Measurements from ENCODE around the gene NDUFA5. TPM values are rescaled to one million over a fixed set of nuclear protein-coding genes. Genes with fewer than 3 reads are reported as not detected.
"Not testable (repeated sequence)": the region's sequence is repeated elsewhere in the genome, so short reads cannot be mapped to it uniquely, and the experiment has no call there.

NDUFA5 gene
- total RNA-seq, 1 donor: 47.8 TPM

DNA sequence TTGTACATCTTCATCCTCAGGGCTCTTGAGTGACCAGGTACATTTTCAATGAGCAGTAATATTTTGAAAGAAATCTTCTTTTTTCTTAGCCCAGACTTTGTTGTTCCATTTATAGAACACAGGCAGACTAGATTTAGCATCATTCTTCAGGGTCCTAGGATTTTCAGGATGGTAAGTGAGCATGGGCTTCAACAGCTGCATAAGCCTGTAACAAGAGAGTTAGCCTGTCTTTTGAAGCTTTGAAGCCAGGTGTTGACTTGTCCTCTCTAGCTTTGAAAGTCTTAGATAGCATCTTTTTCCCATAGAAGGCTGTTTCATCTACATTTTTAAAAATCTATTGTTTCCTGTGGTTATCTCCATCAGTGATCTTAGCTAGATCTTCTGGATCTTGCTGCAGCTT is 4.5 kb upstream of the NDUFA5 start:
- H3K4me3 ChIP-seq (ENCODE audit: low read depth, low read length): no peak overlapping the region
- no peak for DNase-seq (ENCODE audit: low read depth)
- TF ChIP-seq, protein P1, sequence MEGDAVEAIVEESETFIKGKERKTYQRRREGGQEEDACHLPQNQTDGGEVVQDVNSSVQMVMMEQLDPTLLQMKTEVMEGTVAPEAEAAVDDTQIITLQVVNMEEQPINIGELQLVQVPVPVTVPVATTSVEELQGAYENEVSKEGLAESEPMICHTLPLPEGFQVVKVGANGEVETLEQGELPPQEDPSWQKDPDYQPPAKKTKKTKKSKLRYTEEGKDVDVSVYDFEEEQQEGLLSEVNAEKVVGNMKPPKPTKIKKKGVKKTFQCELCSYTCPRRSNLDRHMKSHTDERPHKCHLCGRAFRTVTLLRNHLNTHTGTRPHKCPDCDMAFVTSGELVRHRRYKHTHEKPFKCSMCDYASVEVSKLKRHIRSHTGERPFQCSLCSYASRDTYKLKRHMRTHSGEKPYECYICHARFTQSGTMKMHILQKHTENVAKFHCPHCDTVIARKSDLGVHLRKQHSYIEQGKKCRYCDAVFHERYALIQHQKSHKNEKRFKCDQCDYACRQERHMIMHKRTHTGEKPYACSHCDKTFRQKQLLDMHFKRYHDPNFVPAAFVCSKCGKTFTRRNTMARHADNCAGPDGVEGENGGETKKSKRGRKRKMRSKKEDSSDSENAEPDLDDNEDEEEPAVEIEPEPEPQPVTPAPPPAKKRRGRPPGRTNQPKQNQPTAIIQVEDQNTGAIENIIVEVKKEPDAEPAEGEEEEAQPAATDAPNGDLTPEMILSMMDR (IDR thresholded peaks at IDR 0.05; ENCODE audit: insufficient read depth, low read length): no peak

DNA sequence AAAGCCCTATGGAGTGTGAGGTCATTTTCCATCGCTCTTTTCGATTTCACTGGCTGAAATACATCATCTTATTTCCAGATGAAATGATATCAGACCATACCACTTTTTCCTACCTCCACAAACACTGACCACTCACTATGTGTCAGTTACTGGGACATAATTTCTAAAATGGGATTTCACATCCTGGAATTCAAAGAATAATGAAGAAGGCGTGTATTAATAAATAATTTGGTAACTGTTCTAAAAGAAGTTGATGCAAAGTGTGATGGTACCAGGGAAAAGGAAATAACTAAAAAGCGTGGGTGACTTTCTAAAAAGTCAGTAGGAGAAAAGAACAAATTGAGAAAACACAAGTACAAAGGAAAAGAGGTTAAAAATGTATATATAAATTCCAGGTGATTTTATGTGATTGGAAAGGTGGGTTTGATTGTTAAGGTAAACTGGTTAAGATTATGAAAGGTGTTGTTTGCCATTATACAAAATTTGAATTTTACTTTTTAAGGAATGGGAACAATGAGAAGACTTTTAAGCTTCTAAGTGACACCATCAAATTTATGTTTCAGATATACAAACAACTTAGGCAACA is 764 bp upstream of the NDUFA5 start:
- TF ChIP-seq, protein P1 (IDR thresholded peaks at IDR 0.05; ENCODE audit: insufficient read depth, low read length): no peak
- DNase-seq (ENCODE audit: low read depth): no peak

DNA sequence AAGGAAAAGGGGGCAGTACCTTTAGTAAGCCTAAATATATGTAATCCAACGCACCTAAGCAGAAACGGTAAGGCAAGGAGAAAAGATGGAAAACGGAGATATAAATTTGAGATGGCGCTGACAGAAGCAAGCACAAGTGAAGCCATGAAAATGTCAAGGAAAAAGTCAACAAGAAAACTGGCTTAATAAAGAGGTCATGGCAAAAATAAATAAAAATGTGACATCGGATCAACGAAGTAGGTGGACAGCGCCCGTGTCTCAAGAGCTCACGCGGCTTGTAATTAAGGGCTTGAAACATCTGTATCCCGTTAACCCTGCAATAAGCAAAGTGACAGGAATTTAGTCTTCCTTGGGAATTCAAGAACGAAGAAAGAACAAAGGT is 611 bp downstream of the NDUFA5 start:
- no peak for DNase-seq (ENCODE audit: low read depth)
- TF ChIP-seq, protein P1 (IDR thresholded peaks at IDR 0.05; ENCODE audit: insufficient read depth, low read length): no peak

More for the DNA sequence above, 764 bp upstream of the NDUFA5 start:
- peak overlapping the region; percentile 75 for H3K4me3 ChIP-seq (ENCODE audit: low read depth, low read length)

DNA sequence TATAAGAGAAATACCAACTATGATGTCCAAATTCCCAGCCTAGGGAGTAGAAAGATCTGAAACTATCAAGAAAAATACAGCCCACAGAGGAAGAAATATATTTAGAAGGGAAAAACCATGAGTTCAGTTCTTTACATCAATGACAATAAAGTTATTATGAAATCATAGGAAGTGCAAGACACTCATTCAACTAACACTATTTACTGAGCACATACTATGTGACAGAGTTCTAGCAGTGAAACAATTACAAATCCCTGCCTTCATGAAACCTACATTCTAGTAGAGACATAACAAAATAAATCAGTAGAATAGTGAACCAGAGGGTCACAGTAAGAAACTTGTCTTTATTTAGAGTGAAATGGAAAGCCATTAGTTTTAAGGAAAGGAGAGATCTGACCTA is 2.1 kb downstream of the NDUFA5 start:
- no peak for DNase-seq (ENCODE audit: low read depth)
- H3K4me3 ChIP-seq (ENCODE audit: low read depth, low read length): no peak overlapping the region
- TF ChIP-seq, protein P1 (IDR thresholded peaks at IDR 0.05; ENCODE audit: insufficient read depth, low read length): no peak

More for the DNA sequence above, 611 bp downstream of the NDUFA5 start:
- H3K4me3 ChIP-seq (ENCODE audit: low read depth, low read length): peak overlapping the region; percentile 75

DNA sequence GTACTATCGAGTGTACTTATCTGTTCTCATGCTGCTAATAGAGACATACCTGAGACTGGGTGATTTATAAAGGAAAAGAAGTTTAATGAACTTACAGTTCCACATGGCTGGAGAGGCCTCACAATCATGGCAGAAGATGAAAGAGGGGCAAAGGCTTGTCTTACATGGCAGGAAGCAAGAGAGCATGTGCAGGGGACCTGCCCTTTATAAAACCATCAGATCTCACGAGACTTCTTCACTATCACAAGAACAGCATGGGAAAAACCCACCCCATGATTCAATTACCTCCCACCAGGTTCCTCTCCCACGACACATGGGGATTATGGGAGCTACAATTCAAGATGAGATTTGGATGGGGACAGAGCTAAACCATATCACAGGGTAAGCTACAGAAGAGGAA is 4.5 kb downstream of the NDUFA5 start:
- DNase-seq (ENCODE audit: low read depth): no peak
- TF ChIP-seq, protein P1 (IDR thresholded peaks at IDR 0.05; ENCODE audit: insufficient read depth, low read length): no peak
- no peak overlapping the region for H3K4me3 ChIP-seq (ENCODE audit: low read depth, low read length)

DNA sequence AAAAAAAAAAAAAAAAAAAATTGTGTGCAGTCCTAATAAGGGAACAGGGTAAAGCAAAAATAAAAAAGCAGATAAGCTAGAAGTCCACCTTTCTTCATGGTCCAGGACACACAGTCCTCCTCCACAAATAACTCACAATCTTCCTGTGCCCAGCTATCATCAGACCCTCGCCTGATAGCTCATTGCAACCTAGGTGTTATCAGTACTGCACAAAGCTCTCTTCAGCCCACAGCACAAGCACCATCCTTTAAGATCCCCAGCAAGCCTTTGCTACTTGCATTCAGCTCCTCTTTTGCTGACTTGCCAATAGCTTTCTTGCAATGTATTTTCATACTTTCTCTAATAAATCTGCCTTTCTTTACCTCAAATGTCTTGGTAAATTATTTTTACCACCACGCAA is 5.0 kb downstream of the NDUFA5 start:
- H3K4me3 ChIP-seq (ENCODE audit: low read depth, low read length): no peak overlapping the region

DNA sequence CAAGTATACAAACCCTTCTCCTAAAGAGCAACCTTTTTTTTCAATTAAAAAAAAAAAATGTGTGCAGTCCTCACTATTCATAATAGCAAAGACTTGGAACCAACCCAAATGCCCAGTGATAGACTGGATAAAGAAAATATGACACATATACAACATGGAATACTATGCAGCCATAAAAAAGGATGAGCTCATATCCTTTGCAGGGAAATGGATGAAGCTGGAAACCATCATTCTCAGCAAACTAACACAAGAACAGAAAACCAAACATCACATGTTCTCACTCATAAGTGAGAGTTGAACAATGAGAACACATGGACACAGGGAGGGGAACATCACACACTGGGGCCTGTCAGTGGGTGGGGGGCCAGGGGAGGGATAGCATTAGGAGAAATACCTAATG is 5.5 kb downstream of the NDUFA5 start:
- H3K4me3 ChIP-seq (ENCODE audit: low read depth, low read length); DNase-seq (ENCODE audit: low read depth): not testable (repeated sequence)

More for the DNA sequence above, 5.0 kb downstream of the NDUFA5 start:
- TF ChIP-seq, protein P1 (IDR thresholded peaks at IDR 0.05; ENCODE audit: insufficient read depth, low read length): no peak
- DNase-seq (ENCODE audit: low read depth): no peak

Data from fibroblast of the aortic adventitia (primary cell).